ENCODE data around the gene MRPS23. TPM values are rescaled to one million over a fixed set of nuclear protein-coding genes. Genes with fewer than 3 reads are reported as not detected.

Gene MRPS23
- total and polyA plus RNA-seq, 5 donors from 2014 or later, result 14.0 to 44.0 (median 40.2) TPM

DNA sequence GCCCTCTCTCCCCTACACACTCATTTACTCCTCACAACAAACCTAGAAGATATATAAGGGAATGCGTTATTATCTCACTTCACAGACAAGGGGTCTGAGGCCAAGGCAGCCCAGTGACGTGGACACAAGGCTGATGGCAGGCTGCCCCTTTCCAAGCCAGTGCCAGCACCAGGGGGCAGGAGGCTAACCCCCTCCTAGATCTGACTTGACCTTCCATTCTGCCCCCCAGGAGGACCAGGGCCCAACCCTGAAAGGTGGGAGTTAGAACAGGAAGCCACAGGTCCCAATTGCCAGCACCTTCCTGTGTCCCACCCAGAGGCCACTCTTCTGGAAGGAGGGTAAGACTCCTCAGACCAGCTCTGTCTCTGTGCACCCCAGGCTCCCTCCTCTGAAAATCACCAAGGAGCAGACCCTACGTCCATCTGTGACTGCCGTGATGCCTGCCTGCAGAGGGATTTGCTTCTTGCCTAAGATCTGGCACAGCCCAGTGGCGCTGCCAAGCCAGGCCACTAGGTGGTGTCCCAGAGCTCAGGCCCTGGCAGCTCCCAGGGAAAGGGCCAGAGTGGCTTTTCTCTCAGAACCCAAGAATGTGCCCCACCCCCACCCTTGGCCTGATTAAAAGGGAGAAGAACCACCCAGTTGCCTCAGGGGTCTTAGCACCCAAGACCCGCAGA is 42.4 kb upstream of the MRPS23 start:
- ATAC-seq (ENCODE audit: low read depth in 2 of 2), result peak; percentile 70 to 73
- peak; percentile 52 to 69 (median 63) for DNase-seq
- no peak overlapping the region for H3K27ac ChIP-seq (ENCODE audit: insufficient read depth, low read length, poor library complexity, severe bottlenecking)
- no peak overlapping the region for H3K4me3 ChIP-seq (ENCODE audit: low read depth, low read length)
- Mint-ChIP-seq H3K9me3 (no peaks in the 10 kb centered on the region), H3K27me3 (peaks cover 15% of the 10 kb centered on the region), H3K4me1 (peaks cover 0 to 6% (median 2%) of the 10 kb centered on the region in 4 donors), H3K27ac (peak overlapping the region in 1 of 3 donors; percentile 32), H3K4me3 (no peak overlapping the region), H3K36me3 (no peaks in the 10 kb centered on the region)
- no peaks in the 10 kb centered on the region for H3K4me1 ChIP-seq (ENCODE audit: control insufficient read depth, insufficient read depth, low read length, poor library complexity, severe bottlenecking)
- no peaks in the 10 kb centered on the region for H3K27me3 ChIP-seq (ENCODE audit: control insufficient read depth, insufficient read depth, low read length)
- H3K36me3 ChIP-seq (ENCODE audit: control insufficient read depth, insufficient read depth, low read length), result no peaks in the 10 kb centered on the region
- H3K9me3 ChIP-seq (ENCODE audit: control insufficient read depth in 2 of 2, low read length in 2 of 2), result no peaks in the 10 kb centered on the region

DNA sequence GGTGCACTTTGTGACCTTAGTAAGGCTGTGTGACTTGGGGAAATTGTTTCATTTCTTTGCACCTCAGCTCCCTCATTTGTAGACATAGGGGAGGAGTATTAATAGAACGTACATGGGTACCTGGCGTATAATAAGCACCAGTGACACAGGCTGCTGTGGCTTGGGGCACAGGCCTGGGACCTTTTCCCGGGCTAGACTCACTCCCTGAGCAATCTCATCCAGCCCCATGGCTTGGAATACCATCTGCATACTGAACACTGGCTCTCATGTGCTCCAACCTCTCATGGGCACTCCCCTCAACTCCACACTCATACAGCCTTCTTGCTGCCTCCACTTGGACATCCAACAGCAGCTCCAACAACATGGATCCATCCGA is 41.0 kb upstream of the MRPS23 start:
- no peaks in the 10 kb centered on the region for H3K36me3 ChIP-seq (ENCODE audit: control insufficient read depth, insufficient read depth, low read length)
- Mint-ChIP-seq H3K4me3 (no peak overlapping the region), H3K4me1 (peaks cover 0 to 6% (median 2%) of the 10 kb centered on the region in 4 donors), H3K27me3 (peaks cover 15% of the 10 kb centered on the region), H3K27ac (no peak overlapping the region), H3K36me3 (no peaks in the 10 kb centered on the region), H3K9me3 (no peaks in the 10 kb centered on the region)
- H3K27ac ChIP-seq (ENCODE audit: insufficient read depth, low read length, poor library complexity, severe bottlenecking), result no peak overlapping the region
- DNase-seq (no peak), ATAC-seq (ENCODE audit: low read depth in 2 of 2) (no peak)
- H3K9me3 ChIP-seq (ENCODE audit: control insufficient read depth in 2 of 2, low read length in 2 of 2), result no peaks in the 10 kb centered on the region
- H3K27me3 ChIP-seq (ENCODE audit: control insufficient read depth, insufficient read depth, low read length), result no peaks in the 10 kb centered on the region
- no peaks in the 10 kb centered on the region for H3K4me1 ChIP-seq (ENCODE audit: control insufficient read depth, insufficient read depth, low read length, poor library complexity, severe bottlenecking)
- H3K4me3 ChIP-seq (ENCODE audit: low read depth, low read length), result no peak overlapping the region

DNA sequence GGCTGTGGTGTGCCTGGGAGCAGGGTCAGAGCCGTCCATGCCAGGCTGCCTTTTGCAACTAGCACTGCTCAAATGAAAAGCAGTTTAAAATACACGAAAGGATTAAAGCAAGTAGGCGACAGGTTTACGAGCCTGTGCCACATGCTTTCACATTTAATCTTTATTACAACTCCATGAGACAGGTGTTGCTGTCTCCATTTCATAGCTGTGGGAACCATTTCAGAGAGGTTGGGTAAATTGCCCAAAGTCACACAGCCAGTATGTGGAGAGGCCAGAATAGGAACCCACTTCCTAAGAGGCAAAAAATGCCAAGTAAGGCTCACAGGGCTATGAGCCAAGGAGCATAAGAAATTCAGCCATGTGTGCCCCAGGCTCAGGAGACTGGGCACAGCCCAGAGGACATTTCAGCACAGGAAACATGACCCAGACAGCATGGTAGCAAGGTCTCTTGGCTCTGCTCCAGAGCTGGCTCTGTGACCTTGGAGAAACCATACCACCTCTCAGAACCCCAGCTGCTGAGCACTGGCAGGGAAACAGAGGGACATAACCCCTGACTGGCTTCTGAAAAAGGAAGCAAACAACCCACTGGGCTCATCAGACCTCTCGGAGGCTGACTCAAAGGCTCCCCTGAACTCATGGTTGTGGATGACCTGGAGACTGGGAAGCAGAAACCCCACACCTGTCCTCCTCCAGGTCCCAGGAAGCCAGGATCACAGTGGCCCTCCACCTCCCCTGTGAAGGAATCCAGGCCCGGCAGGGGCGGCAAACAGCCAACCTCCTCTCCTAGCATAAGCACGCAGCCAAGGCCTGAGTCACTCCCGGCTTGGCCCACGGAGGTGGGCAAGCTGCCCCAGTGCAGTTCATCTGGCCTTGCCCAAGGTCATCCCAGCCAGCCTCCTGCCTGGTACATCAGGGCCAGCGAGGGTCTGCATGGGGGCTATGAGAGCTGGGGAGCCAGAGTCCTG is 40.3 kb upstream of the MRPS23 start:
- Histone ChIP-seq H3K4me3 (ENCODE audit: low read depth, low read length) (no peak overlapping the region), H3K27me3 (ENCODE audit: control insufficient read depth, insufficient read depth, low read length) (no peaks in the 10 kb centered on the region), H3K27ac (ENCODE audit: insufficient read depth, low read length, poor library complexity, severe bottlenecking) (no peak overlapping the region), H3K36me3 (ENCODE audit: control insufficient read depth, insufficient read depth, low read length) (no peaks in the 10 kb centered on the region), H3K9me3 (ENCODE audit: control insufficient read depth in 2 of 2, low read length in 2 of 2) (no peaks in the 10 kb centered on the region), H3K4me1 (ENCODE audit: control insufficient read depth, insufficient read depth, low read length, poor library complexity, severe bottlenecking) (no peaks in the 10 kb centered on the region)
- ATAC-seq (ENCODE audit: low read depth in 2 of 2) (no peak), DNase-seq (no peak)
- Mint-ChIP-seq H3K27me3 (peaks cover 15% of the 10 kb centered on the region), H3K9me3 (no peaks in the 10 kb centered on the region), H3K36me3 (no peaks in the 10 kb centered on the region), H3K27ac (no peak overlapping the region), H3K4me3 (no peak overlapping the region), H3K4me1 (peaks cover 0 to 6% (median 2%) of the 10 kb centered on the region in 4 donors)

DNA sequence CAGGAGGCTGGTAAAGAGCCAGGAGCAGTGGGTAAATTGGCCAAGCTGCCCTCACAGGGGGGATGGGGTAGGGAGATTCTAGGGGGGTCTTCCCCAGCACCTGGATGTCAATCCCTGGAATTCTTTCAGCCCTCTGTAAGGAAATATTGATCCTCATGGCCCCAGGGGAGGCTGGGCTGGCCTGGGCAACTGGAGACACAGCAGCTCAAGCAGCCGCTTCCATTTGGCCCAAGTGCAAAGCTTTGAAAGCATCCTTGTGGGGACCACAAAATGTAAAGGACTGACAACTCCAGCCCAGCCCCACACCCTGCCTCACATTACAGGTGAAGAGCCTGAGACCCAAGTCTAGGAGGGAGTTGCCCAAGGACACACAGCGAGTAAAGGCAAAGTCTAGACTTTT is 39.4 kb upstream of the MRPS23 start:
- no peaks in the 10 kb centered on the region for H3K9me3 Mint-ChIP-seq
- DNase-seq, result no peak

DNA sequence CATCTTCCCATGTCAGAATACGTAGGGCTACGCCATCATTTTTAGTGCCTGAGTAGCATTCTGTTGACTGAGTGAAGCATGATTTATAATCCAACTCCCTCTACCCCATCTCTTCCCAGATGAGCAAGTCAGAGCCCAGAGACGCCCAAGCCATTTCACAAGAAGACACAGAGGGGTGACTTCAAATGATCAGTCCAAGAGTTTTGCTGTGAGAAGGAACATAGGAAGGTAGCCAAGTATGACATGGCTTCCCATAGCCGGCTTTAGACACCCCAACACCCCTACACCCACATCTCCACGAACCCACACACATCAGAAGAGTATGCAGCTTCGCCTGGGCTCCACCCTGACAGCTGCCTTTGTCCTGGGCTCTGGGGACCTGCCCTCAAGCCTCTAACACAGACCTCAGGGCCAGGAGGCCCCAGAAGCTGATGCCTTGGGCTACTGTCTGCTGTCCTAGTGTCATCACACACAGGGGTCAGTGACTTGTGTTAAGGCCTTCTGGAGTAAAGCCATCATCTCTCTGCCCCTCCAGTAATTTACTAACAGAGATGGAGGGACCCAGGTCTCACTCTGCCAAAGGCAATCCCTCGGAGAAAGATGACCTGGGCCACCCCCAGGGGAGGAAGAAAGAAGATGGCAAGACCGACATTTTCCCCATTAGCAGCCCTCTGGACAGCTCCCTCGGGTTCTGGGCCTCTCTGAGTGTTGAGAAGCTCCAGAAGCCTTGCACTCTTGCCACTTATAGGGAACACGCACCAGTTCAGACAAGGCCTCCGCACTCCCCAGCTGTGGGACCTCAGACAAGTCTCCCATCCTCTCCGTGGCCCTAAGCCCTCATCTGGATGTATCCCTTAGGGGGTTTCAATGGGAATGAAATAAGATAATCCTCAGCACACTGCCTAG is 38.7 kb upstream of the MRPS23 start:
- no peak overlapping the region for H3K27ac Mint-ChIP-seq
- no peaks in the 10 kb centered on the region for H3K9me3 Mint-ChIP-seq

More for the DNA sequence above, 39.4 kb upstream of the MRPS23 start:
- ATAC-seq (ENCODE audit: low read depth in 2 of 2), result no peak
- H3K27ac ChIP-seq (ENCODE audit: insufficient read depth, low read length, poor library complexity, severe bottlenecking), result no peak overlapping the region
- no peaks in the 10 kb centered on the region for H3K4me1 ChIP-seq (ENCODE audit: control insufficient read depth, insufficient read depth, low read length, poor library complexity, severe bottlenecking)
- no peaks in the 10 kb centered on the region for H3K27me3 ChIP-seq (ENCODE audit: control insufficient read depth, insufficient read depth, low read length)
- peaks cover 19% of the 10 kb centered on the region for H3K27me3 Mint-ChIP-seq
- H3K4me1 Mint-ChIP-seq, result peaks cover 0 to 6% (median 2%) of the 10 kb centered on the region in 4 donors
- H3K27ac Mint-ChIP-seq, result no peak overlapping the region
- no peaks in the 10 kb centered on the region for H3K36me3 Mint-ChIP-seq
- H3K4me3 ChIP-seq (ENCODE audit: low read depth, low read length), result no peak overlapping the region
- no peaks in the 10 kb centered on the region for H3K9me3 ChIP-seq (ENCODE audit: control insufficient read depth in 2 of 2, low read length in 2 of 2)
- H3K4me3 Mint-ChIP-seq, result no peak overlapping the region
- H3K36me3 ChIP-seq (ENCODE audit: control insufficient read depth, insufficient read depth, low read length), result no peaks in the 10 kb centered on the region

DNA sequence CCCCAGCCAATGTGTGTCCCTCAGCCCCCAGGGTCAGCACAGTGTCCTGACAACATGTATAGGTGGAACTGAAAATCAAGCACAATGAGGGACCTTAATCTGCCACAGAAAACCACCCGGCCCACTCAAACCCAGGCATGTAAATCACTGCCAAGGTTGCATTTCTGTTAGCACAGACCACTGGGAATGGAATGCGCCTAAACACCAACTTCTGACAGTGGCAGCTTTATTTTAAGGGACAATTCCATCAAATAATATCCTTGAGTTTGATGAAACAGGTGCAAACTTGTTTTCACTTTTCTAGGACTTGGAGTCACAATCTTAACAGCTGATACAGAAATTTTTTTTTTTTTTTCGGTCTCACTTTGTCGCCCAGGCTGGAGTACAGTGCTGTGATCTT is 37.3 kb upstream of the MRPS23 start:
- no peaks in the 10 kb centered on the region for H3K36me3 Mint-ChIP-seq
- ATAC-seq (ENCODE audit: low read depth in 2 of 2), result no peak
- H3K27me3 ChIP-seq (ENCODE audit: control insufficient read depth, insufficient read depth, low read length), result no peaks in the 10 kb centered on the region
- peaks cover 0 to 4% (median 0%) of the 10 kb centered on the region in 7 donors for H3K9me3 Mint-ChIP-seq
- H3K36me3 ChIP-seq (ENCODE audit: control insufficient read depth, insufficient read depth, low read length), result no peaks in the 10 kb centered on the region
- no peaks in the 10 kb centered on the region for H3K4me1 ChIP-seq (ENCODE audit: control insufficient read depth, insufficient read depth, low read length, poor library complexity, severe bottlenecking)
- H3K4me3 Mint-ChIP-seq, result no peak overlapping the region
- H3K27me3 Mint-ChIP-seq, result peaks cover 13% of the 10 kb centered on the region
- DNase-seq, result no peak
- no peaks in the 10 kb centered on the region for H3K9me3 ChIP-seq (ENCODE audit: control insufficient read depth in 2 of 2, low read length in 2 of 2)
- H3K4me1 Mint-ChIP-seq, result no peaks in the 10 kb centered on the region
- no peak overlapping the region for H3K27ac ChIP-seq (ENCODE audit: insufficient read depth, low read length, poor library complexity, severe bottlenecking)
- H3K27ac Mint-ChIP-seq, result no peak overlapping the region
- no peak overlapping the region for H3K4me3 ChIP-seq (ENCODE audit: low read depth, low read length)

More for the DNA sequence above, 38.7 kb upstream of the MRPS23 start:
- Histone ChIP-seq H3K4me1 (ENCODE audit: control insufficient read depth, insufficient read depth, low read length, poor library complexity, severe bottlenecking) (no peaks in the 10 kb centered on the region), H3K27me3 (ENCODE audit: control insufficient read depth, insufficient read depth, low read length) (no peaks in the 10 kb centered on the region), H3K9me3 (ENCODE audit: control insufficient read depth in 2 of 2, low read length in 2 of 2) (no peaks in the 10 kb centered on the region), H3K27ac (ENCODE audit: insufficient read depth, low read length, poor library complexity, severe bottlenecking) (no peak overlapping the region), H3K4me3 (ENCODE audit: low read depth, low read length) (no peak overlapping the region), H3K36me3 (ENCODE audit: control insufficient read depth, insufficient read depth, low read length) (no peaks in the 10 kb centered on the region)
- peaks cover 19% of the 10 kb centered on the region for H3K27me3 Mint-ChIP-seq
- H3K4me3 Mint-ChIP-seq, result no peak overlapping the region
- ATAC-seq (ENCODE audit: low read depth in 2 of 2), result no peak
- no peak for DNase-seq
- H3K4me1 Mint-ChIP-seq, result peaks cover 0 to 6% (median 2%) of the 10 kb centered on the region in 4 donors
- H3K36me3 Mint-ChIP-seq, result no peaks in the 10 kb centered on the region

DNA sequence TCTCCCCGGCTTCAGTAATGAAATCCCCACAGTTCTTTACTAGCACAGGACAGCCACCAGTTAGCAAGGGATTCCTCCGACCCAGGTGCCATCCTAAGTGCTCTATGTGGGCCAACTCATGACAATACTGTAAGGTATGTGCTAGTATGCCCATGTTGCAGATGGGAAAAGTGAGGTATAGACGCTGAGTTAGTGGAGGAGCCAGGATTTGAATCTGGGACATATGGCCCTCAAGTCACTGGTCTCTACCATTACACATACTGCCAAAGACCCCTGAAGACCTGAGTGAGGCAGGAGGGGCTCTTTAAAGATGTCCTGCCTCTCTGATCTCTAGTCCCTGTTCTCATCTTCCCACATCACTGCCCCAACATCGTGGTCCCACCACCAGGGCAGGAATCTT is 36.2 kb upstream of the MRPS23 start:
- Mint-ChIP-seq H3K4me1 (no peaks in the 10 kb centered on the region), H3K27ac (no peak overlapping the region), H3K36me3 (no peaks in the 10 kb centered on the region), H3K27me3 (peaks cover 8% of the 10 kb centered on the region), H3K9me3 (peaks cover 0 to 4% (median 0%) of the 10 kb centered on the region in 7 donors), H3K4me3 (no peak overlapping the region)
- H3K9me3 ChIP-seq (ENCODE audit: control insufficient read depth in 2 of 2, low read length in 2 of 2), result no peaks in the 10 kb centered on the region
- H3K27ac ChIP-seq (ENCODE audit: insufficient read depth, low read length, poor library complexity, severe bottlenecking), result no peak overlapping the region
- no peaks in the 10 kb centered on the region for H3K27me3 ChIP-seq (ENCODE audit: control insufficient read depth, insufficient read depth, low read length)
- H3K36me3 ChIP-seq (ENCODE audit: control insufficient read depth, insufficient read depth, low read length), result no peaks in the 10 kb centered on the region
- H3K4me3 ChIP-seq (ENCODE audit: low read depth, low read length), result no peak overlapping the region
- ATAC-seq (ENCODE audit: low read depth in 2 of 2), result no peak
- no peak for DNase-seq
- no peaks in the 10 kb centered on the region for H3K4me1 ChIP-seq (ENCODE audit: control insufficient read depth, insufficient read depth, low read length, poor library complexity, severe bottlenecking)
